ENCODE data around the gene S1PR2.
"Not testable (repeated sequence)": the region's sequence is repeated elsewhere in the genome, so short reads cannot be mapped to it uniquely, and the experiment has no call there.

S1PR2 gene

GRCh38 chr19:10252707-10253106, 21.6 kb upstream of the S1PR2 start:
- no peak for DNase-seq

- peak; percentile 98 for DNase-seq
These were observed 20.9 kb upstream of the S1PR2 start, which contains the start of gene MRPL4 for GRCh38 chr19:10251792-10252694. MRPL4 (plus strand) TSS chr19:10252214; CDS start chr19:10252254, 40 bp downstream.

GRCh38 chr19:10246511-10246910, 15.4 kb upstream of the S1PR2 start:
- DNase-seq, result no peak

GRCh38 chr19:10245189-10245939, 14.2 kb upstream of the S1PR2 start:
- no peak for DNase-seq

GRCh38 chr19:10243606-10244005, 12.5 kb upstream of the S1PR2 start:
- no peak for DNase-seq

- DNase-seq, result not testable (repeated sequence)
These were observed 10.8 kb upstream of the S1PR2 start for GRCh38 chr19:10241826-10242449.

GRCh38 chr19:10238172-10238783, 7.1 kb upstream of the S1PR2 start:
- DNase-seq, result no peak

- DNase-seq, result no peak
These were observed 6.6 kb upstream of the S1PR2 start for GRCh38 chr19:10237702-10238101.

- not testable (repeated sequence) for DNase-seq
These were observed 4.3 kb upstream of the S1PR2 start for GRCh38 chr19:10235409-10235808.

- DNase-seq, result no peak
These were observed 3.9 kb upstream of the S1PR2 start for GRCh38 chr19:10235003-10235402.

GRCh38 chr19:10233946-10234345, 2.8 kb upstream of the S1PR2 start:
- no peak for DNase-seq

GRCh38 chr19:10231612-10232228, 589 bp upstream of the S1PR2 start:
- DNase-seq, result no peak

- no peak for DNase-seq
These were observed 814 bp downstream of the S1PR2 start for GRCh38 chr19:10230173-10230860.

- DNase-seq, result no peak
These were observed 2.2 kb downstream of the S1PR2 start for GRCh38 chr19:10228920-10229319.

- no peak for DNase-seq
These were observed 2.7 kb downstream of the S1PR2 start for GRCh38 chr19:10228393-10228792.

- DNase-seq, result no peak
These were observed 3.8 kb downstream of the S1PR2 start for GRCh38 chr19:10227026-10227971.

- no peak for DNase-seq
These were observed 4.6 kb downstream of the S1PR2 start for GRCh38 chr19:10226376-10227025.

- DNase-seq, result no peak
These were observed 5.1 kb downstream of the S1PR2 start for GRCh38 chr19:10226021-10226375.

- DNase-seq, result no peak
These were observed 6.8 kb downstream of the S1PR2 start for GRCh38 chr19:10224337-10224736.

- DNase-seq, result no peak
These were observed 7.5 kb downstream of the S1PR2 start for GRCh38 chr19:10223488-10224213.
